Tibial nerve (tissue), 3 donors: ENCODE data around the gene SUSD5.

ENCODE experiments used
- POLR2A ChIP-seq, 2 donors: fragments of 450-650 bp; IDR thresholded peaks; one replicate each; pipeline ENCODE4 v1.6.1; 2017; ENCODE audit warnings: antibody characterized with exemption in 2 of 2, mild to moderate bottlenecking in 2 of 2, moderate library complexity in 2 of 2
- TF ChIP-seq, protein P1 (sequence below), 5 experiments: fragments of 200-600 bp in 3 of 5; fragments of 450-650 bp in 2 of 5; sonication (generic) in 3 of 5; IDR thresholded peaks; one replicate each; pipeline ENCODE4 v1.5.1; 2016 to 2019; ENCODE audit warnings: antibody characterized with exemption in 5 of 5, mild to moderate bottlenecking in 3 of 5, moderate library complexity in 2 of 5

DNA sequence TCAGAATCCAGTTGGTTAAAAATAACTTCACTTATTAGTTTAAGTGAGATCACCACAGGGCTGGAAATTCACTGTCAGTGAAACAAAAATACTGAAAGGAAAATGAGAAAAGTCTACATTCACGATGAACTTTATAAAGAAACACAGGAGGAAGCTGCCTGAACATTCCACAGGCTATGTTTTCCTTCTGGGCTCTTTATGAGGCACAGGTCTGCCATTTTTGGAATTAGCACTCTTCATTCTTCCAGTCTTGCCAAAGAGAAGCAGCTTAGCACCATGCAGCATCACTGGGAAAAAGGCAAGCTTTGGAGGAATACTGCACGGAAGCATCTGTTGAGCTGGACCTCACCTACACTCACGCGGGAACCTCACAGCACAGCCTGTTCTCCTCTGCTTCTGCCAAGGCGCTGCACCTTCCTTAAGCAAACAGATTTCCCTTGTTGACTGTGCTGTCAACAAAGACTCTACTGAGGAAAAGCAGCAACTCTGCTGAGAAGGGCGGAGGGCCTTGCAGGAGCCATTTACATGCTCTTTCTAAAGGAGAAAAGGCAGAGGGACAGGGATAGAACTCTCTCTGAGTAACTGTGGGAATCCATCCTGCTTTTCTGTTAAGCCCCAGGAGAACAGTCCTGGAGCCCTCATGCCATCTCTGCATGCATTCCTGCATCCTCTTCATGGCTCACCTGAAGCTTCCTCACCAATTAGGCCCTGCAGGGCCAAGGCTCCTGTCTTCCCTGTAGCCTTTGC, 15.7 kb downstream of the SUSD5 start:
- TF ChIP-seq, protein P1, sequence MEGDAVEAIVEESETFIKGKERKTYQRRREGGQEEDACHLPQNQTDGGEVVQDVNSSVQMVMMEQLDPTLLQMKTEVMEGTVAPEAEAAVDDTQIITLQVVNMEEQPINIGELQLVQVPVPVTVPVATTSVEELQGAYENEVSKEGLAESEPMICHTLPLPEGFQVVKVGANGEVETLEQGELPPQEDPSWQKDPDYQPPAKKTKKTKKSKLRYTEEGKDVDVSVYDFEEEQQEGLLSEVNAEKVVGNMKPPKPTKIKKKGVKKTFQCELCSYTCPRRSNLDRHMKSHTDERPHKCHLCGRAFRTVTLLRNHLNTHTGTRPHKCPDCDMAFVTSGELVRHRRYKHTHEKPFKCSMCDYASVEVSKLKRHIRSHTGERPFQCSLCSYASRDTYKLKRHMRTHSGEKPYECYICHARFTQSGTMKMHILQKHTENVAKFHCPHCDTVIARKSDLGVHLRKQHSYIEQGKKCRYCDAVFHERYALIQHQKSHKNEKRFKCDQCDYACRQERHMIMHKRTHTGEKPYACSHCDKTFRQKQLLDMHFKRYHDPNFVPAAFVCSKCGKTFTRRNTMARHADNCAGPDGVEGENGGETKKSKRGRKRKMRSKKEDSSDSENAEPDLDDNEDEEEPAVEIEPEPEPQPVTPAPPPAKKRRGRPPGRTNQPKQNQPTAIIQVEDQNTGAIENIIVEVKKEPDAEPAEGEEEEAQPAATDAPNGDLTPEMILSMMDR (IDR thresholded peaks at IDR 0.05): no peak
- no peak for TF ChIP-seq POLR2A (IDR thresholded peaks at IDR 0.05)
